KBM-7 (cell line): Measurements from ENCODE around the gene CCIN.
A peak's percentile ranks its signal among the peaks of the same experiment; 100 is the strongest.
"Not testable (repeated sequence)": the region's sequence is repeated elsewhere in the genome, so short reads cannot be mapped to it uniquely, and the experiment has no call there.

ENCODE experiments used
- DNase-seq: peaks from one replicate; pipeline ENCODE4 v3.0.0-alpha.2; 2015
- in situ Hi-C: fragments of 300-500 bp; cut with MboI; formaldehyde crosslinking; loops from 2 replicates; pipeline ENCODE4 v1.14.3; 2020; ENCODE audit warnings: low sequenced_read_pairs, low pct_unique_long_range_greater_than_20kb, mixed read lengths

CCIN gene

DNA sequence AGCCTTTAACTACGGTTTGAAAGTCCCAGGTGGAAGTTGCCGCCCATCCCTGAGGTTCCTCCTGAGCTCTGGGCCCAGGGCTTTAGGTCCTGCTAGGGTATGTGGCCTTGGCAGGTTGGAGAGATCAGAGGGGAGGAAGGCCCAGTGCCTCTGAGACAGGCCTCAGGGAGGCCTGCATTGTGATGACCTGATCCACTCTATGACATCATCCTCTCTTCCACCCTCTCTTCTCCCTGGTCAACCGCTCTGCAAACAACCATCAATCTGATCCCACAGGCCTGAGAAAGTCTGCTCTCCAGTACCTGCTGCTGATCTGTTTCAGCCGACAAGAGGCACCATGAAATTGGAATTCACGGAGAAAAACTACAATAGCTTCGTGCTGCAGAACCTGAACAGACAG is at the start of gene CCIN:
TSS of gene CCIN (plus strand) at position 223 of the 400 bp plus-strand sequence. CDS start at position 338, 115 bp downstream.
- no peak for DNase-seq
- in situ Hi-C loops, result loop anchor here (10.0 kb wide), 1 partner anchor 54 kb away; no protein-coding TSS in a partner anchor

DNA sequence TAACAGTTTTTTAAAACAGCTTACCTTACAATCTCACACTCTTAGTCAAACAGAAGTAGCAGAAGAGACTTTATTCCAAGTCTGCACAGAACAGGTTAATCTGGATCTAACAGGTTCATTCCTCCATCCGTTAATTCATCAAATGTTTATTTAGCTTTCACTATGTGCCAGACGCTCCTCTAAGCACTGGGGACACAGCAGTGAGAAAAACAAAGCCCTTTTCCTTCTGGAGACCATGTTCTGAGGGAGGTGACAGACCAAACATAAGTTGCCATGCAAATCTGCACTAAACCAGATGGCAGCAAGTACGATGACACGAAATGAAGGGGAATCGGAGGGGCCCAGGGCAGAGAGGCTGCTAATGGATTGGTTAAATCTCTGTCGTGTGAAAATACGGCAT is 49.7 kb upstream of the CCIN start:
- in situ Hi-C loops, result loop anchor here (10.0 kb wide), 1 partner anchor 45 kb away; the partner anchor contains the start of gene CCIN
- no peak for DNase-seq

DNA sequence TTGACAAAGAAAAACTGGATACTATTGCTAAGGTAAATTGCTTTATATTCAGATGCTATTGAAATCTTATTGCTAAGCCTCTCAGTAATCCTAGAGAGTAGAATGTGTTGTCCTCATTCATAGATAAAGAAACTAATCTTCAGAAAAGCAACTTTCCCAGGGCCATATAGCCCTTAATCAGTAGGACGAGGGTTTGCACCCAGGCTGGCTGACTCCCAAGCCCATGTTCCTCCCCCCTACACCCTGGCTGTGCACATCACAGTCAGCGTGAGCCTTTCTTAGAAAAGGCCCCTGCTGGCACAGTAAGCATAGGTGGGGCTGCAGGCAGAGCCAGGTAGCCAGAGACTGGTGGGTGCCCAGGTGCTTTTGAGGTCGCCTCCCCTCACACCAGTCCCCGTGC is 48.5 kb upstream of the CCIN start:
- in situ Hi-C loops, result no loop called here
- DNase-seq, result no peak

DNA sequence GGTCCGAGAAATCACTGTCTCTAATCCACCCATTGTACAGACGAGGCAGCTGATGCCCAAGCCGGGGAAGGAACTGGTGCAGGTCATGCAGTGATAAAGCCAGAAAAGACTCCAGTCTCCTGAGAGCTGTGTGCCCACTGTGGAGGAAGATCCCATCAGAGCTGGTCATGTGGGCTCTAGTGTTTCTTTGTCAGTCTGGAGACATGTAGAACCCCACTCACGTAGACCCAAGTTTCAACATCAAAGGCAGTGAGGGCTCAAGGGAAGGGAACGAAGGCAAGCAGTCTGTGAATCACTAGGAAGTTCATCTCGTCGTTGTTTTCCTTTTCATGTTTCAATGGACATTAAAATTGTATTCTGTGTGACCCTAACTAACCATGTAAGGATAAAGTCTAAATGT is 47.2 kb upstream of the CCIN start:
- DNase-seq, result no peak
- in situ Hi-C loops, result no loop called here

DNA sequence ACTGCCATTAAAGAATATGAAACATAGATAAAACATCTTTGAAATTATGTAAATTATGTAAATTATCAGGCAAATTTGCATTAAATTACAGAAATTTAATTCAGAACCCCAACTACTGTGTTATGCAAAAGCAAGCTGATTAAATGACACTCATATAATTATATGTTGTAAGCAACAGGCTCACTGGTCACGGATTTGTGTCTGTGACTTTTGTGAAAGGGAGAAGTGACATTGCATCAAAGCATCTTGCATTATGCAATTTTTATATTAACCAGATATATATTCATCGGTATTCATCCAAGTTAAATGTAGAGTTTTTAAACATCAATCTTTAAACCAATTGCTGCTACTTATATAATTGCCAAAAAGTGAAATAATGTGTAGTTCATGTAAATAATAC is 45.7 kb upstream of the CCIN start:
- in situ Hi-C loops, result no loop called here
- no peak for DNase-seq

DNA sequence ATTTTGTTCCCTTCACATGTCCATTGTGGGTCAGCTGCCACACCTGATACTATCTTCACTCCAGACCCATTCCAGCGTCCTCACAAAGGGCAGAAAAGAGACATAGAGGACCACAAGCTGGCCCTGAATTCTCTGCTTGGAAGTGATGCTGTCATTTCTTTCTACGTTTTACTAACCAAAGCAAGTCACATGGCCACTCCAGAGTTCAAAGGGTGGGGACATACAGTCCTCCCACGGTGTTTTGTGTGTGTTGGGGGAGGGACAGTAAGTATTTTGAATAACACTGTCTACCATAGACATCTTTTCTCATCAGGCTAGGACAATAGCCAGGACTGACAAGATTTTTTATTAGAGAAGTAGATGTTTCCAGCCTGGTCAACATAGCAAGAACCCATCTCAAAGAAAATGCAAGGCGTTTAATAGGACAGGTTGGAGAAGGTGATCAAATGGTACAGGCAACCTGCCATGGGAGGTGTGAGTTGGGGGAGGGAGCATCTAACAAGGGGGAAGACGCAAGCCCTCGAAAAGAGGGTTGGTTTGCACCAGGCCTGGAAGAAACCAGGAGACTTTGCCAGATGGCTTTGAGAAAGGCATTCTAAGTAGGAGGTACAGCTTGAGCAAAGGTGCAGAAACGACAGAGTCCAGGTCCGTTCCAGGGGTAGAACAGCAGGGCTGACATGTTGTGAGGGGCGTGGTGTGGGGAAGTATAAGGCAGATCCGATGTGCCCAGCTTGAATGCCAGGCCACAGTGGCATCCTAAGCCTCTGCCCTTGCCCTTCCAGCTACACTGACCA is 43.9 kb upstream of the CCIN start:
- no peak for DNase-seq
- in situ Hi-C loops, result no loop called here

DNA sequence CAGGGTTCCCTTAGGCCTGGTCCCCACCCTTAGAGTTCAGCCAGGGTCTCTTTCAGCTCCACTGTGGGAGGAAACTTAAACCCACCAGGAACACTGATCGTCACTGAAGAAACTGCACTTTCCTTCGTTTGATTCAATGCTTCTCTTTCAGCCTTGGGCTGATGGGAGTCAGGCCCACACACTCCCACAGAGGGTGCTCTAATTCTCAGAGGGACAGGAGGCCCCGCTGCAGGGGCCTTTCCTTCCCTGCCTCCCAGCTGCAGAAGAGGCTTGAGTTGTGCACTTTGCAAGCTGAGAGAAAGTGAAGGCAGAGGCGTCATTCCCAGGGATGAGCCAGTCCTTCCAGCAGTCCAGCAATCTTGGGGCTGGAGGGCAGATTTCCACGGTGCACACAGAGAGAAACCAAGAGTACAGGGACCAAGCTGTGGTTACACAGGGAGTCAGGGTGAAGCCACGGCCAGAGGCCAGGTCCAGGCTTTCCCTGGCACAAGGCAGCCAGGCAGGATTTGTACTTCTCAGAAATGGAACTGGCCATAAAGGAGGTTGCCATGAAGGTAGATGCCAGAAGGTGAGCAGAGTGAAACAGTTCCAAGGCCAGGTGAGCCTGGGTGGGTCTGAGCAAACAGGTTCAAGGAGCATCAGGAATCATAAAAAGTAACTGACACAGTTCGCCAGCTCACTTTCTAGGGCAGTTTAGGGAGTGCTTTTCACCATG is 43.0 kb upstream of the CCIN start:
- in situ Hi-C loops, result no loop called here
- DNase-seq, result no peak

DNA sequence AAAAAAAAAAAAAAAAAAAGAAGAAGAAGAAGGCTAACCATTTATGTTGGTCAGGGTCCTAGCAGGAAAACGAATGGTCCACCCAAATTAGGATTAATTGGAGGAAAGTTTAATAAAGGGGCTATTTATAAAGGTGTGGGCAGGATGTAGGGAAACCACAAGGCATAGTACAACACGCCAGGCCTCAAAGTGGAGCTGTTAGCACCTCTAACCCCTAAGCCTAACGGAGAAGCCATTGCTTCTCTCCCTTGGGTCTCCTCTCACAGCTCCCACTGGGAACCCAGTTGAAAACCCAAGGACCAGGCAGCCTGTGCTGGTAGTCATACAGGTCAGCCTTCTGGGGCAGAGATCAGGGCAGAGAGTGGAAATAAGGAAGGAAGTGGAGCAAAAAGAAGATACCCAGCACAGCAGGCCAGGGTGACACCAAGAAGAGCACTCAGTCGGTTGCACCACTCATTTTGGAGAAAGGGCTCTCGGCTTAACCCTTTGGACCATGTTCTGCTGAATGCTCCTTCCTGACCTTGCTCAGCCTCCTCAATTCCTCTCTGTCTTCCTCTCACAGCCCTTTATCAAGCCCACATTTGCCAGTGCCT is 41.4 kb upstream of the CCIN start:
- in situ Hi-C loops, result no loop called here
- DNase-seq, result peak; percentile 46

DNA sequence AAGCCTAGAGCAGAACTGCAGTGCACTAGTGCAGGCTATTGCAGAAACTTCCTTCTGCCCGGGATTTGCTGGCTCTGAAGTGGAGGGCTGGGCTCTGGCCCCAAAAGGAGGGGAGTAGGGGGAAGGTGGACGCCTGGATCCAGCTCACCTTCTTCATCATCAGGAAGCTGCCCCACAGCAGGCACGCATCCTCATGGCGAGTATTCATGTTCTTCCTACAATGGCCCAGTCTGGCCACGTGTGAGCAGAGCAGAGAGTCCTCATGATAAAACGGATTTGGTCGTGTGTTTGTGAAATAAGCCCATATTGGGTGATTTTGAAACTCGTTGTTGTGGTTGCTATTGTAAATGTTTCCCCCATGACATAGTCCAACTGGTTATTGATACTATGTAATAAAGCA is 40.8 kb upstream of the CCIN start:
- in situ Hi-C loops, result no loop called here
- DNase-seq, result no peak

DNA sequence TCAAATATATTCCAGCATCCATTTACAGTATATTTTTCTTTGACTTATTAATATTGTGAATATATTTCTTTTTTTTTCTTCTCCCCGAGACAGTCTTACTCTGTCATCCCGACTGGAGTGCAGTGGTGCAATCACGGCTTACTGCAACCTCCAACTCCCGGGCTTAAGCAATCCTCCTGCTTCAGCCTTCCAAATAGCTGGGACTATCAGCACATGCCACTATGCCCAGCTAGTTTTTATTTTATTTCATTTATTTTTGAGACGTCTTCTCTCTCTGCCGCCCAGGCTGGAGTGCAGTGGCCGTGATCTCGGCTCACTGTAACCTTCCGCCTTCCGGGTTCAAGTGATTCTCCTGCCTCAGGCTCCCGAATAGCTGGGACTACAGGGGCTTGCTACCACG is 40.0 kb upstream of the CCIN start:
- no peak for DNase-seq
- in situ Hi-C loops, result no loop called here

DNA sequence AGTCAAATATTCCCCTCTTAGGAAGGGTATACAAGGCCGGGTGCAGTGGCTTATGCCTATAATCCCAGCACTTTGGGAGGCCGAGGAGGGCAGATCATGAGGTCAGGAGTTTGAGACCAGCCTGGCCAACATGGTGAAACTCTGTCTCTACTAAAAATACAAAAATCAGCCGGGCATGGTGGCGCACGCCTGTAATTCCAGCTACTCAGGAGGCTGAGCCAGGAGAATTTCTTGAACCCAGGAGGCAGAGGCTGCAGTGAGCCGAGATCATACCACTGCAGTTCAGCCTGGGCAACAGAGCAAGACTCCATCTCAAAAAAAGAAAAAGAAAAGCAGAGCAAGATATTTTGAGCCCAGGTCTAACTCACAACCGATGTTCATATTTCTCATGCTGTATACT is 37.5 kb upstream of the CCIN start:
- in situ Hi-C loops, DNase-seq: not testable (repeated sequence)

DNA sequence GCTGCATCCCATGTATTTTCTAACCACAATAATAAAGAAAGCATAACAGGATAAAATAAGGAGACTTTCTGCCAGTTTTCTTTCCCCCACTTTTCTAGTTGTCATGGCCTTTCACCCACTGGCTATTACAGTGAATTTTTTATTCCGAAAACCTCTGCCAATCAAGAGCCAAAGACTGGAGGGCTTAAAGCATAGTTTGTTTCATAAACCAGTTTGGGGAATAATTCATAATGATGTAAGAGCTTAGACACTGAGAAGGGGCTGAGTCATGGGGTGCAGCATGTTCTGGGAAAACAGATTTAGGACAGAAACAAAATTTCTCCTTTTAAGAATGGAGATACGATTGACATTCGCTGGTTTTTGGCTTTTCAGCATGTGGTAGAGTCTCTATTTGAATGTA is 37.1 kb upstream of the CCIN start:
- no peak for DNase-seq
- in situ Hi-C loops, result no loop called here

DNA sequence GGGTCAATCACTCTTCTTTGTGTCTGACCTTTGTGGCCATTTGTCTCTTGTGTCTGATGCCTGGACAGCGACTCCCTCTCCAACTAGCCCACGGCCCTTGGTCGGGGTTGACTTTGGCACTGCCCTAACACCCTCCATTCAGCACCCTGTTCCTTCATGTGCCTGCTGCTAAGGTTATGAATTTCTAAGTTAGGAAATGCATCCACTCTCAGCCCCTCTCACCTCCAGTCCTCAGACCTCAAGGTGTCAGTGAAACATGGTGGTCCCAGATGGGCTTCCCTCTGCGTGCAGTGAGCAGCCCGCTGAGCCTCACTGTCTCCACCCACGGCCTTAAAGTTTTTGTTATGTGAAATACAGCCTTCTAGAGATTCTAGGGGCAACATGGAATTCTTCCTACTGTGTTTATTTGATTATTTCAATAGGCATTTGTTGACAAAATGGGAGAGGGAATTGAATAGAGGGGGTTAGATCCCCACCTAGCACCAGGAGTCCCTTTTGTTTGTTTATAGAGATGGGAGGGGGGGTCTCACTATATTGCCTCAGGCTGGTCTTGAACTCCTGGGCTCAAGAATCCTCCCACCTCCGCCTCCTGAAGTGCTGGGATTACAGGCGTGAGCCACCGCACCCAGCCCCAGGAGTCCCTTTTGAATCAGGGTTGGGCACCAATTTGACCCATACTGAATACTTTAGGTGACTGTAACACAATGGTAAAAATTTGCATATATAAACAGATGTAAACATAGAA is 34.3 kb upstream of the CCIN start:
- in situ Hi-C loops, result no loop called here
- DNase-seq, result no peak

DNA sequence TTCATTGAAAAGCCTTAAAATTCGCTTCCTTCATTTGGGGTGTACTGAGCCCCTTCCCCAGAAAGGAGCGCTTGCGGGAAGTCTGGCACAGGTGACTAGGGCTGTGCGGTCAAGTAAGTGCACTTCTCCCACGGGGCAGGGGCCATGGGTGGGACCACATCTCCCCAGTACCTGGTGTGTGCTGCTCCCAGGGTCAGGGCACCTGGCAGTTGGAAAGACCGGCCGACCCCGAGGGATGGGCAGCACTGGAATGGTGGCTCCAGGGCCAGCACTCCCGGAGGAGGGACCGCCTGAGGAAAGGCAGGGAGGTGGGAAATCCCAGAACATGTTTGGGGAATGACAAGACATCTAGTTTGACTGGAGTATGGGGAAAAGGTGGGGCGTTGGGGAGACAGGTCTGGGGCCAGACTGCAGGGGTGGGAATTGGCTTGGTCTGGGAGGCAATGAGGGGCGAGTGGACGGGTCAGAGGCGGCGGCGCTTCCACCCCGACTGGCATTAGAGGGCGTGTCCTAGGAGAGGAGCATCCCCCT is 33.4 kb upstream of the CCIN start:
- in situ Hi-C loops, result no loop called here
- no peak for DNase-seq

DNA sequence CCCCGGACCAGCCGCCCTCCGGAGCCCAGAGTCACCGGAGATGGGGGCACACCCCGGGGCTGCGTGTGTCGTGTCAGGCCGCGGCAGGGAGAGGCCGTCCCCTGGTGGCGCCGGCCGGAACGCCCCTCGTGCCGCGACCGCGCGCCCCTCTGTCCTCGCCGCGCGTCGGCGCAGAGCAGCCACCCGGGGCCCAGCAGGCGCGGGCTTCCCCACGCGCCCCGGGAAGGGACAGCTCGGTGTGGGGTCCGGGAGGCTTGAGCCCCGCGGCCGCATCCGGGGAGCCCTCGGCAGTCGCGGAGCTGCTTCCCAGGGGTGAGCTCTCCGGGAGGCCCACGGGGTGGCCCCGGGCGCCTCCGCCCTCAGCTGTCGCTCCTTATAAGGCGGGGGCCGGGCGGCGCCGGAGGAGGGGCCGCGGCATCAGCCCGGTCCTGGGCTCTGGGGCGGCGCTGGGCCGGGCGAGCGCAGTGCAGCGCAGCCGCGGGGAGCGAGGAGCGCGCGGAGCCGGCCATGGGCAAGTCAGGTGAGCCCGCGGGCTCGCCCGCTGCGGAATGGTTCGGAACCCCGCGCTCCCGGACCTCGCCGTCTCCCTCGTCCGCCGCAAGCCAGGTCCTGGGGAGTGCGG is 32.8 kb upstream of the CCIN start, which contains the start of gene GLIPR2:
TSS of gene GLIPR2 (plus strand) at position 462 of the 622 bp plus-strand sequence. CDS start at position 508, 46 bp downstream.
- DNase-seq, result peak; percentile 57
- in situ Hi-C loops, result no loop called here

DNA sequence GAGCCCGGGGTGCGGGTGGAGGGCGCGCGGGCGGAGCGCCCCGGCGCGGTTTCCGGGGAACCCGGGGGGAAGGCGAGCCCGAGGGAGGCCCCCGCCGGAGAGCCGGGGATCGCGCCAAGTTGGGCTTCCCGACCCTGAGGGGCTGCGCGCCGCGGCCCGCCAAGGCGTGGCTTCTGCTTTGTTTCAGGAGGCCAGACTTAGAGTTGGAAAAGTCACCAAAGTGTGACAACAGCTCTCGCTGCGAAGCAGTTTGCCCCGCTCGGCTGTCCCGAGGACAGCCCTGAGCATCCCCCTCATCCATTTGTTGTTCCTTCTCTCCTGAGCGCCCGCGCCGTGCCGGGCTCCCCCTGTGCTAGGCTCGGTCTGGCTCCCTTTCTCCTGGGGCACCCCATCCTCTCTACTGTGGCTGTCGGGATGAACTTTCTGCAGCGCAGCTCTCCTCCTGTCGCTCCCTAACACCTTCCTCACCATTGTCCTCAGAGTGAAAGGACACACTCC is 32.2 kb upstream of the CCIN start:
- in situ Hi-C loops, result no loop called here
- DNase-seq, result peak; percentile 19

DNA sequence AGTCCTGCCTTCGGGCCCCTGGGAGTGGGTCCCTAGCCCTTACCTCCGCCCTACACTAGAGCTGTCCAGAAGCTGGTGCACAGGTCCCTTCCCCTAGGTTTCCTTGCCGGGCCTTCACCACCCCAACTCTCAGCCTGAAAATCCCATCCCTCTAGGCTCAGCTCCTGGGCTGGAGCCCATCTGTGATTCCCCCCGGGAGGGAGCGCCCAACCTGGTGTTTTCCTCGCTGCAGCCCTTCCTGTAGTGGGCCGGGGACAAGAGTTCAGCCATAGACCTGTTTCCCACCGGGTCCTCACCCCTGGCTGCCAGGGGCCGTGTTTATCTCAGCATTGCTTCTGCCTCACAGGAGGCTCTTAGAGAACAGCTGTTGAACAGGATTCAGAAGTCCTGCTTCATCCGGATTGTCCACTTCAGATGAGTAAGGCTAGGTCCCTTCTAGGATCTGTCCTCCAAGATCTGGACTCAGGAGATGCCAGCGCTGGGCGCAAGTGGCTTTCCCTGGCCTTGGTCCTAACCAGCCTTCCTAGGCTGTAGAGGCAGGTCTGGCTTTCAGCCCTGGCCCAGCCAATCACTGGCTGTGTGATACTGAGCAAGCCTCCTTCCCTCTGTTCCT is 31.7 kb upstream of the CCIN start:
- in situ Hi-C loops, result no loop called here

DNA sequence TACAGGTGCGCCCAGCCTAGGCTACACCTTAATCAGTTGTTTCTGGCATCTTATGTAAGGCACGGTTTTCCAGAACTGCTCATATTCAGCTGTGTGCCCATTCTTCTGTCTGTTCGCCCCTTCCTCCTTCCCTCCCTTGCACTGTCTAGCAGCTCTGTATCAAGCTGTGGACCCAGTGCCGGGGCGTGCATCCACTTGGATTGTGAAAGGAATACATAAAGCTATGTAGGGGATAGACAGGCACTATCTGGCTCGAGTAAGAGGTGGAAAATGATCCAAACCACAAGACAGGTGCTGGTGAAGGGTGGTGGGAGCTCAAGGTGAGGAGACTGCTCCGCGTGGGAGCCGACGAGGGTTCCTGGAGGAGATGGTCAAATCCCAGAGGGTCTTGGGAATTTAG is 30.7 kb upstream of the CCIN start:
- no peak for DNase-seq
- in situ Hi-C loops, result no loop called here

More for the DNA sequence above, 31.7 kb upstream of the CCIN start:
- no peak for DNase-seq
